Limb (tissue), 2 donors: Measurements from ENCODE around the gene TMEM52.

Experiments
- DNase-seq, 2 donors: peaks; one replicate each; pipeline ENCODE4 v3.0.0-alpha.2; 2016; ENCODE audit errors: extremely low spot score in 2 of 2

The TMEM52 gene

GRCh38 chr1:1918901-1919303 is at the start of gene TMEM52:
TSS of gene TMEM52 (minus strand) at chr1:1919279. CDS start at chr1:1919265, 14 bp downstream.
- no peak for DNase-seq

GRCh38 chr1:1967879-1968278 is 48.8 kb upstream of the TMEM52 start:
- no peak for DNase-seq

GRCh38 chr1:1967151-1967550 is 48.1 kb upstream of the TMEM52 start:
- no peak for DNase-seq

- no peak for DNase-seq
These were observed 47.1 kb upstream of the TMEM52 start for GRCh38 chr1:1966071-1966740.

- DNase-seq: no peak
These were observed 46.5 kb upstream of the TMEM52 start for GRCh38 chr1:1965546-1965945.

- DNase-seq: no peak
These were observed 45.7 kb upstream of the TMEM52 start for GRCh38 chr1:1964811-1965210.

GRCh38 chr1:1963570-1963969 is 44.5 kb upstream of the TMEM52 start:
- no peak for DNase-seq

- DNase-seq: no peak
These were observed 43.7 kb upstream of the TMEM52 start for GRCh38 chr1:1962752-1963151.

- no peak for DNase-seq
These were observed 41.6 kb upstream of the TMEM52 start for GRCh38 chr1:1960480-1961196.

- DNase-seq: peak; percentile 41 to 88
These were observed 40.9 kb upstream of the TMEM52 start for GRCh38 chr1:1959840-1960479.

- DNase-seq: no peak
These were observed 40.4 kb upstream of the TMEM52 start for GRCh38 chr1:1959459-1959839.

GRCh38 chr1:1958071-1958541 is 39.0 kb upstream of the TMEM52 start:
- no peak for DNase-seq

- no peak for DNase-seq
These were observed 38.5 kb upstream of the TMEM52 start for GRCh38 chr1:1957533-1957961.

GRCh38 chr1:1956586-1957532 is 37.8 kb upstream of the TMEM52 start:
- no peak for DNase-seq

GRCh38 chr1:1956101-1956500 is 37.0 kb upstream of the TMEM52 start:
- peak in 1 of 2 donors; percentile 28 for DNase-seq

- DNase-seq: peak in 1 of 2 donors; percentile 26
These were observed 36.6 kb upstream of the TMEM52 start for GRCh38 chr1:1955621-1956094.

GRCh38 chr1:1954831-1955441 is 35.9 kb upstream of the TMEM52 start:
- DNase-seq: no peak

- no peak for DNase-seq
These were observed 34.9 kb upstream of the TMEM52 start for GRCh38 chr1:1954015-1954414.

- no peak for DNase-seq
These were observed 31.9 kb upstream of the TMEM52 start for GRCh38 chr1:1950940-1951339.

GRCh38 chr1:1948783-1949182 is 29.7 kb upstream of the TMEM52 start:
- DNase-seq: no peak

- DNase-seq: no peak
These were observed 28.4 kb upstream of the TMEM52 start for GRCh38 chr1:1947493-1947892.
